Naive thymus-derived CD4-positive, alpha-beta T cell (primary cell): ENCODE results near the gene TMA7B. TPM values are rescaled to one million over a fixed set of nuclear protein-coding genes. Genes with fewer than 3 reads are reported as not detected.

Experiments
- ATAC-seq: fragments of 150-1000 bp; cut with Tn5 transposase; 2 replicates; pipeline ENCODE4 v1.10.0; 2021; ENCODE audit warnings: mild to moderate bottlenecking, moderate library complexity
- CTCF ChIA-PET: fragments of 350-600 bp; sonication (Branson Sonifier 250); formaldehyde crosslinking; loops from one replicate; lab custom pipeline; 2021; ENCODE audit warnings: antibody characterized with exemption; lab: Charles Lee
- POLR2A ChIA-PET: fragments of 350-600 bp; sonication (Branson Sonifier 250); formaldehyde crosslinking; loops from one replicate; lab custom pipeline; 2021; ENCODE audit warnings: antibody characterized with exemption, inconsistent platforms; lab: Charles Lee
- DNase-seq, 9 donors: peaks; one replicate each; pipeline versions ENCODE4 v3.0.0 to v3.0.0-alpha.2; 2020 to 2022; ENCODE audit warnings: mixed read lengths in 1 of 9
- H3K27ac ChIP-seq: one replicate; pipeline ENCODE4 v1.7.0; 2013; ENCODE audit warnings: mild to moderate bottlenecking, low read depth, low read length, moderate library complexity
- H3K27me3 ChIP-seq, 2 donors: one replicate each; pipeline ENCODE4 v1.7.0; 2013; ENCODE audit warnings: low read length in 2 of 2, mild to moderate bottlenecking in 2 of 2, moderate library complexity in 2 of 2; ENCODE audit not compliant: control insufficient read depth in 2 of 2, insufficient read depth in 2 of 2
- H3K36me3 ChIP-seq, 3 experiments: 1 replicate in 2 of 3; 2 replicates in 1 of 3; pipeline ENCODE4 v1.7.0; 2013; ENCODE audit warnings: low read length in 3 of 3, mild to moderate bottlenecking in 3 of 3, moderate library complexity in 1 of 3; ENCODE audit not compliant: insufficient read depth in 3 of 3, control insufficient read depth in 2 of 3
- H3K4me1 ChIP-seq, 2 donors: one replicate each; pipeline ENCODE4 v1.7.0; 2013; ENCODE audit warnings: low read length in 2 of 2, mild to moderate bottlenecking in 2 of 2, moderate library complexity in 1 of 2; ENCODE audit not compliant: control insufficient read depth in 2 of 2, insufficient read depth in 2 of 2
- H3K4me3 ChIP-seq: 2 replicates; pipeline ENCODE4 v1.7.0; 2013; ENCODE audit warnings: mild to moderate bottlenecking, low read length
- H3K9me3 ChIP-seq, 3 experiments: 1 replicate in 2 of 3; 2 replicates in 1 of 3; pipeline ENCODE4 v1.7.0; 2013; ENCODE audit warnings: low read length in 3 of 3; ENCODE audit not compliant: control insufficient read depth in 2 of 3
- H3K27ac Mint-ChIP-seq, 9 donors: one replicate each; pipeline ENCODE4 v1.8.0; 2020 to 2022; ENCODE audit warnings: mixed read lengths in 9 of 9, mild to moderate bottlenecking in 8 of 9, moderate library complexity in 5 of 9, inconsistent platforms in 2 of 9
- H3K27me3 Mint-ChIP-seq, 5 donors: one replicate each; pipeline ENCODE4 v1.8.0; 2021 to 2022; ENCODE audit warnings: mixed read lengths in 5 of 5, mild to moderate bottlenecking in 1 of 5
- H3K36me3 Mint-ChIP-seq, 5 donors: one replicate each; pipeline ENCODE4 v1.8.0; 2020 to 2022; ENCODE audit warnings: mixed read lengths in 5 of 5, mild to moderate bottlenecking in 3 of 5, inconsistent platforms in 1 of 5
- H3K4me1 Mint-ChIP-seq, 7 donors: one replicate each; pipeline ENCODE4 v1.8.0; 2020 to 2022; ENCODE audit warnings: mixed read lengths in 7 of 7, mild to moderate bottlenecking in 3 of 7, inconsistent platforms in 1 of 7
- H3K4me3 Mint-ChIP-seq, 10 donors: one replicate each; pipeline ENCODE4 v1.8.0; 2020 to 2022; ENCODE audit warnings: mild to moderate bottlenecking in 10 of 10, mixed read lengths in 10 of 10, moderate library complexity in 6 of 10, inconsistent platforms in 2 of 10
- H3K9me3 Mint-ChIP-seq, 11 donors: one replicate each; pipeline ENCODE4 v1.8.0; 2020 to 2022; ENCODE audit warnings: mixed read lengths in 11 of 11, mild to moderate bottlenecking in 4 of 11, inconsistent platforms in 1 of 11, moderate library complexity in 1 of 11
- intact Hi-C, 2 donors: fragments of 100-400 bp; cut with micrococcal nuclease; formaldehyde crosslinking; loops; one replicate each; pipeline ENCODE4 v1.15.1; 2023
- polyA plus RNA-seq, 2 donors: library from polyadenylated mRNA; unstranded; fragments of 300-500 nt; fragmentation: Illumina TruSeq; gene quantifications; one replicate each; pipeline ENCODE4 v1.2.3, GENCODE V29; 2021
- total RNA-seq, 6 experiments: library from RNA in 5 of 6; stranded (reverse) in 5 of 6; gene quantifications; 1 replicate in 5 of 6; 2 replicates in 1 of 6; pipeline ENCODE4 v1.2.3 and lab custom pipeline; 2021 to 2026

TMA7B gene
- total and polyA plus RNA-seq, 7 experiments from 2014 or later = 2.6 to 12.8 (median 9.2) TPM

- peak overlapping the region in 5 of 10 donors; percentile 3 to 64 (median 46) for H3K4me3 Mint-ChIP-seq
- H3K36me3 Mint-ChIP-seq = peaks cover 5 to 53% (median 31%) of the 10 kb centered on the region in 5 donors
These were observed 36.5 kb upstream of the TMA7B start for GRCh38 chr22:39923696-39924095.

GRCh38 chr22:39924286-39924685 lies 35.9 kb upstream of the TMA7B start:
- peak overlapping the region; percentile 68 for H3K4me3 ChIP-seq
- H3K36me3 ChIP-seq = no peaks in the 10 kb centered on the region
- peak overlapping the region in 4 of 10 donors; percentile 4 to 84 (median 53) for H3K4me3 Mint-ChIP-seq
- ATAC-seq = no peak
- no peaks in the 10 kb centered on the region for H3K9me3 ChIP-seq
- DNase-seq = no peak
- intact Hi-C loops = no loop called here
- peak overlapping the region in 2 of 9 donors; percentile 80 to 92 for H3K27ac Mint-ChIP-seq
- H3K4me1 Mint-ChIP-seq = peaks cover 64 to 77% (median 74%) of the 10 kb centered on the region in 7 donors
- peak overlapping the region; percentile 78 for H3K27ac ChIP-seq
- H3K4me1 ChIP-seq = peaks cover 91 to 96% of the 10 kb centered on the region in 2 donors
- peaks cover 0 to 3% (median 0%) of the 10 kb centered on the region in 11 donors for H3K9me3 Mint-ChIP-seq
- no peaks in the 10 kb centered on the region for H3K27me3 ChIP-seq
- ChIA-PET CTCF (interaction anchor here (0.6 to 3.1 kb wide), 5 partner anchors 9 to 314 kb away, joined by 3 to 9 read pairs (median 7); no protein-coding TSS in a partner anchor), POLR2A (interaction anchor here (1.1 to 11.4 kb wide), 4 partner anchors 10 to 13 kb away, joined by 4 to 350 read pairs (median 27); no protein-coding TSS in a partner anchor)
- H3K36me3 Mint-ChIP-seq = peaks cover 5 to 53% (median 31%) of the 10 kb centered on the region in 5 donors
- H3K27me3 Mint-ChIP-seq = no peaks in the 10 kb centered on the region

More at GRCh38 chr22:39923696-39924095, 36.5 kb upstream of the TMA7B start:
- H3K27me3 ChIP-seq = no peaks in the 10 kb centered on the region
- H3K9me3 ChIP-seq = no peaks in the 10 kb centered on the region
- peak overlapping the region; percentile 78 for H3K27ac ChIP-seq
- intact Hi-C loops = no loop called here
- ChIA-PET CTCF (interaction anchor here (0.8 to 3.8 kb wide), 7 partner anchors 9 to 101 kb away, joined by 3 to 17 read pairs (median 7); no protein-coding TSS in a partner anchor), POLR2A (interaction anchor here (0.7 to 11.4 kb wide), 7 partner anchors 10 to 91 kb away, joined by 3 to 350 read pairs (median 3); no protein-coding TSS in a partner anchor)
- H3K4me3 ChIP-seq = peak overlapping the region; percentile 10
- peaks cover 89 to 96% of the 10 kb centered on the region in 2 donors for H3K4me1 ChIP-seq
- Mint-ChIP-seq H3K27me3 (no peaks in the 10 kb centered on the region), H3K27ac (peak overlapping the region in 3 of 9 donors; percentile 80 to 92 (median 81)), H3K4me1 (peaks cover 66 to 80% (median 78%) of the 10 kb centered on the region in 7 donors), H3K9me3 (peaks cover 0 to 3% (median 0%) of the 10 kb centered on the region in 11 donors)
- DNase-seq (no peak), ATAC-seq (no peak)
- no peaks in the 10 kb centered on the region for H3K36me3 ChIP-seq

DNA sequence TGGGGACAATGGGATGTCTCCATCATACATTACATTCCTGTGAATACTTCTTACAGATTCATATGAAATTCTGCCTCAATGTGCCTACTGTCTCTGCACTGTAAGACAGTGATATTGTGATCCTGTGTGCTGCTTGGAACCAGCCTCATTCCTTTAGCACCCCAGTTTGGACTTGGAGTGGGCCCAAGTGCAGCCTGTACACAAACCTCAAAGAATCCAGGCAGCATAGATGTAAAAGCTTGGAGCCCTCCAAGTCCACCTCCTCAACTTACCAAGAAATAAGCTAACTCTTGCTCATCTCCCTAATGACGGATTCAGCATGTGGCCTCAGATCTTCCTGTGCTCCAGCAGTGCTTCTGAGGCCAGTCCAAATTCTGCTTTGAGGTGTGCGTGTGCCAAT lies 34.9 kb upstream of the TMA7B start:
- no peak overlapping the region for H3K27ac Mint-ChIP-seq
- peak overlapping the region; percentile 78 for H3K27ac ChIP-seq
- POLR2A ChIA-PET = interaction anchor here (0.6 to 11.4 kb wide), 10 partner anchors 9 to 405 kb away, joined by 3 to 350 read pairs (median 6); partner anchors contain the start of genes ATF4 and GRAP2

DNA sequence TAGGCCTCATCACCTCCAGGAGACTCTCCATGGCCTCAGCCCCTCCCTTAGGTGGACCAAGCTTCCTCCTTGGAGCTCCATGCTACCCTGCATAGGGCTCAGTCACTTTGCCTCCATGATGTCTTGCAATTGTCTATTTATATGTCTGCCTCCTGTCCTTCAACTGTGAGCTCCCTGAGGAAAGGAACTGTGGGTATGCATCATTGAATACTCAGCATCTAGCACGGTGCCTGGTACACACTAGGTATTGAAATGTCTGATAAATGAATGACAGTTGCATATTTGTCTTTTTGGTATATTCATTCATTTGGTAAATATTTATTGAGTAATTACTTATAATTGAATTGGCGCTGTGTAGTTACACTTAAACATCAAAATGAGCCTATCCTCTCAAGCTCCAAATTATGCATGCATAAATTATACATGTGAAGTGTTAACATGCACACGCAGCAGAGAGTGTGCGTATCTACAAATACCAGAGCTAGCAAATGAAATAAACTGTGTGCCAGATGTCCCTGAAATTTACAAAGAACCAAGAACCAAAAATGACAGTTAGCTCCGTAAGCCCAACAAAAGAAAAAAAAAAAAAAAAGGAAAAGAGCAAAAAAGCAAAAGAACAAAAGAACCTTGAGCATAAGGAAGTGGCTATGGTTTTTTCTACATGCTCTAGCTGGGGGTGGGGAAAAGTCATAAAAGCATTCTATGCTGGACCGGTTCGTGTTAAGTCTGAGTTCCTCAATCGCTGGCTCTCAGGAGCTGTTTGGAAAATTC lies 34.1 kb upstream of the TMA7B start:
- Mint-ChIP-seq H3K36me3 (peaks cover 5 to 41% (median 22%) of the 10 kb centered on the region in 5 donors), H3K27me3 (no peaks in the 10 kb centered on the region), H3K4me1 (peaks cover 46 to 59% (median 56%) of the 10 kb centered on the region in 7 donors), H3K9me3 (no peaks in the 10 kb centered on the region), H3K4me3 (no peak overlapping the region), H3K27ac (no peak overlapping the region)
- intact Hi-C loops = loop anchor here (1.0 to 2.0 kb wide), 4 partner anchors 8 to 21 kb away; no protein-coding TSS in a partner anchor
- Histone ChIP-seq H3K27me3 (no peaks in the 10 kb centered on the region), H3K9me3 (no peaks in the 10 kb centered on the region), H3K4me1 (peaks cover 89 to 94% of the 10 kb centered on the region in 2 donors), H3K36me3 (no peaks in the 10 kb centered on the region), H3K4me3 (peak overlapping the region; percentile 68), H3K27ac (peak overlapping the region; percentile 78)
- peak; percentile 75 for ATAC-seq
- peak in 7 of 9 donors; percentile 54 to 72 (median 67) for DNase-seq
- CTCF ChIA-PET = interaction anchor here (0.6 to 1.6 kb wide), 13 partner anchors 9 to 1998 kb away, joined by 3 to 11 read pairs (median 3); no protein-coding TSS in a partner anchor
- POLR2A ChIA-PET = interaction anchor here (0.6 to 11.4 kb wide), 15 partner anchors 9 to 941 kb away, joined by 3 to 350 read pairs (median 5); partner anchors contain the start of genes ATF4 and GRAP2

More for the DNA sequence above, 34.9 kb upstream of the TMA7B start:
- Mint-ChIP-seq H3K9me3 (peaks cover 0 to 3% (median 0%) of the 10 kb centered on the region in 11 donors), H3K27me3 (no peaks in the 10 kb centered on the region), H3K4me3 (no peak overlapping the region), H3K36me3 (peaks cover 5 to 45% (median 27%) of the 10 kb centered on the region in 5 donors), H3K4me1 (peaks cover 55 to 67% (median 64%) of the 10 kb centered on the region in 7 donors)
- Histone ChIP-seq H3K4me3 (peak overlapping the region; percentile 68), H3K9me3 (no peaks in the 10 kb centered on the region), H3K4me1 (peaks cover 89 to 94% of the 10 kb centered on the region in 2 donors), H3K36me3 (no peaks in the 10 kb centered on the region), H3K27me3 (no peaks in the 10 kb centered on the region)
- DNase-seq (no peak), ATAC-seq (no peak)
- intact Hi-C loops = no loop called here
- CTCF ChIA-PET = interaction anchor here (0.6 to 3.1 kb wide), 10 partner anchors 8 to 396 kb away, joined by 3 to 11 read pairs (median 4); no protein-coding TSS in a partner anchor

GRCh38 chr22:39926753-39927152 lies 33.4 kb upstream of the TMA7B start:
- ATAC-seq (no peak), DNase-seq (no peak)
- no peaks in the 10 kb centered on the region for H3K27me3 ChIP-seq
- ChIA-PET CTCF (interaction anchor here (0.7 to 1.6 kb wide), 8 partner anchors 8 to 398 kb away, joined by 3 to 11 read pairs (median 3); no protein-coding TSS in a partner anchor), POLR2A (interaction anchor here (0.6 to 11.4 kb wide), 12 partner anchors 10 to 406 kb away, joined by 3 to 350 read pairs (median 5); partner anchors contain the start of genes ATF4 and GRAP2)
- Mint-ChIP-seq H3K36me3 (peaks cover 5 to 41% (median 22%) of the 10 kb centered on the region in 5 donors), H3K4me3 (no peak overlapping the region), H3K27me3 (no peaks in the 10 kb centered on the region), H3K9me3 (no peaks in the 10 kb centered on the region), H3K27ac (no peak overlapping the region), H3K4me1 (peaks cover 42 to 56% (median 49%) of the 10 kb centered on the region in 7 donors)
- H3K4me1 ChIP-seq = peaks cover 90 to 94% of the 10 kb centered on the region in 2 donors
- no peaks in the 10 kb centered on the region for H3K36me3 ChIP-seq
- H3K4me3 ChIP-seq = peak overlapping the region; percentile 68
- intact Hi-C loops = loop anchor here (1.0 to 2.0 kb wide), 4 partner anchors 8 to 21 kb away; no protein-coding TSS in a partner anchor
- H3K9me3 ChIP-seq = no peaks in the 10 kb centered on the region
- peak overlapping the region; percentile 78 for H3K27ac ChIP-seq

- H3K27me3 Mint-ChIP-seq = no peaks in the 10 kb centered on the region
- CTCF ChIA-PET = interaction anchor here (0.8 kb wide), 1 partner anchor 68 kb away, joined by 3 read pairs; no protein-coding TSS in a partner anchor
- H3K9me3 ChIP-seq = no peaks in the 10 kb centered on the region
- H3K4me3 ChIP-seq = peak overlapping the region; percentile 68
- peak overlapping the region; percentile 78 for H3K27ac ChIP-seq
- peaks cover 5 to 37% (median 16%) of the 10 kb centered on the region in 5 donors for H3K36me3 Mint-ChIP-seq
- H3K27me3 ChIP-seq = no peaks in the 10 kb centered on the region
- no peak overlapping the region for H3K27ac Mint-ChIP-seq
- POLR2A ChIA-PET = interaction anchor here (0.6 to 11.4 kb wide), 8 partner anchors 9 to 394 kb away, joined by 3 to 350 read pairs (median 8); partner anchors contain the start of gene GRAP2
- ATAC-seq = no peak
- no peak for DNase-seq
- H3K9me3 Mint-ChIP-seq = no peaks in the 10 kb centered on the region
- no peak overlapping the region for H3K4me3 Mint-ChIP-seq
- peaks cover 90 to 94% of the 10 kb centered on the region in 2 donors for H3K4me1 ChIP-seq
- peaks cover 34 to 48% (median 41%) of the 10 kb centered on the region in 7 donors for H3K4me1 Mint-ChIP-seq
- intact Hi-C loops = loop anchor here (2.0 kb wide), 2 partner anchors 13 to 17 kb away; no protein-coding TSS in a partner anchor
- no peaks in the 10 kb centered on the region for H3K36me3 ChIP-seq
These were observed 32.7 kb upstream of the TMA7B start for GRCh38 chr22:39927544-39927943.
